Right ventricle myocardium inferior (tissue), 1 donor: ENCODE measurements around the gene MTCH1. TPM values are rescaled to one million over a fixed set of nuclear protein-coding genes. Genes with fewer than 3 reads are reported as not detected.
A peak's percentile ranks its signal among the peaks of the same experiment; 100 is the strongest.

Experiments used
- ATAC-seq: fragments of 200-7000 bp; cut with Tn5 transposase; one replicate; pipeline ENCODE4 v1.9.1; 2020; ENCODE audit warnings: mild to moderate bottlenecking, moderate library complexity
- DNase-seq: peaks from one replicate; pipeline ENCODE4 v3.0.0; 2021; ENCODE audit errors: missing footprints
- intact Hi-C: fragments of 100-400 bp; cut with DNase I; formaldehyde crosslinking; loops from one replicate; pipeline ENCODE4 v1.11.0; 2022
- long read RNA-seq: library from polyadenylated mRNA; unstranded; transcript quantifications from one replicate; pipeline ENCODE4 v2.0.0, GENCODE V29; 2021
- total RNA-seq: library from RNA; stranded (reverse); fragmentation: NEBNext Ultra II Directional; extraction: Animal tissue kit (Norgen Biotek cat#: 25700); gene quantifications from one replicate; pipeline ENCODE4 v1.2.1, GENCODE V29; 2021
- donor health status: DM: no; HTN: yes; CAD: no; lungs with severe emphysema.

The MTCH1 gene
- total RNA-seq = 220 TPM
- long read RNA-seq, transcript MTCH1-201 (12 exons, 2,006 nt) = minor isoform, 162 of 513 reads
- long read RNA-seq, transcript MTCH1-202 (12 exons, 2,057 nt) = major isoform, 261 of 513 reads
- long read RNA-seq, transcript MTCH1-204 (11 exons, 1,572 nt) = minor isoform, 5 of 513 reads
- long read RNA-seq, partial matches to known transcripts = 18 of 513 reads
- long read RNA-seq, other reads (novel, unspliced or antisense) = 67 of 513 reads

DNA sequence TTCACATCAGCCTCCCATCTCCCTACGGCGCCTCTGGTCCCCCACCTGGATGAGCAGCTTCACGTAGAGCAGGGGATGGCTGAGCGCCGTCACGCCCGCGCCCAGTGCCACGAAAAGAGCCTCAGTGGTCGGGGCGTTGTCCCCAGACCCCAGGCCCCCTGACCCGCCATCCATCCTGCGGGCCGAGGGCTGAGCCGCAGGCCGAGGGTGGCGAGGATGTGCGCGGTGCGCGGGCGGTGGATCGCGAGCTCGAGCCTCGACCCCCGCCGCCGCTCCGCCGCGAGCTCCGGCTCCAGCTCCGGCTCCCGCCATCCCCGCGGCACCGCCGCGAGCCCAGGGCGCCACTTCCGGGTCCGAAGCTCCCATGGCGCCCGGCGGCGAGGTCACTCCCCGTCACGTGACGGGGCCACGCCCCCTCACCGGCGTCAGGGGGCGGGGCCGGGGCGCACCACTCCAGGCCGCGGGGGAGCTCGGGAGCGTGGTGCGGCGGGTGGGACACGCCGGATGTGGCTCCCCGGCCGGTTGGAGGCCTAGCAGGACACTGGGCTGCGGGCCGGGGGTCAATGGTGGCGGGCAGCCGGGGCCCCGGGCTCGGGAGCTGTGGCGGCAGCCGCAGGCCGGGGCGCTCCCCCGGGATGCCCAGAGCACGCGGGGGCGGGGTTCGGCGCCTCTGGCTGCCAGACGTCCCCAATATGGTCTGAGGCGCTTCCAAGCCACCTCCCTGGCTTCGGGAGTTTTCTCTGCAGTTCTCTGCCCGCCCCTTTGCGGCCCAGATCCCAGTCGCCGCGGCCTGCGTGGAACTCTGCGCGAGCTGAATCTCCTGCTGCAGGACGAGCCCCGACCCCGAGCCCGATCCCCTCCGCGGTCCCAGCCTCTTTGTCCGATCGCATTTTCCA lies at the start of gene MTCH1:
TSS of gene MTCH1 (minus strand) at position 389 of the 896 bp plus-strand sequence. CDS start at position 366, 23 bp downstream.
- DNase-seq (peak; percentile 94), ATAC-seq (peak; percentile 96)
- intact Hi-C loops = loop anchor here (2.0 kb wide), 1 partner anchor 33 kb away; no protein-coding TSS in a partner anchor

GRCh38 chr6:37033819-37034795 lies 48.1 kb upstream of the MTCH1 start:
- DNase-seq = no peak
- intact Hi-C loops = no loop called here
- ATAC-seq = no peak

DNA sequence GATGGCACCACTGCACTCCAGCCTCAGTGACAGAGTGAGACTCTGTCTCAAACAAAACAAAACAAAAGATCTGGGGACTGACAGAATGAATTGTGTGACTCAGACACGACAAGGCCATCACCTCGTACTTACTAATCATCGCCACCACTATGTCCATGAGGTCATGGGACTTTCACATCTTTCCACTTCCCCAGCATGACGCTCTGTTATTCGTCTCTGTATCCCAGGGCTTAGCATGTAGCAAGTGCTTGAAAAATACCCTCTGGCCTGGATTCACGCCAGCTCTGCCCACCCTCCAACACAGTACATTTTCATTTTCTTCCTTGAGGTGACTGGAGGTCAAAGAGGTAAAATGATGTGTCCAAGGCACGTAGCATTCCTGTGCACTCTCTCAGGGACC lies 47.3 kb upstream of the MTCH1 start:
- ATAC-seq (no peak), DNase-seq (no peak)
- intact Hi-C loops = no loop called here

- ATAC-seq (no peak), DNase-seq (no peak)
- intact Hi-C loops = no loop called here
These were observed 46.2 kb upstream of the MTCH1 start for GRCh38 chr6:37032239-37032638.

DNA sequence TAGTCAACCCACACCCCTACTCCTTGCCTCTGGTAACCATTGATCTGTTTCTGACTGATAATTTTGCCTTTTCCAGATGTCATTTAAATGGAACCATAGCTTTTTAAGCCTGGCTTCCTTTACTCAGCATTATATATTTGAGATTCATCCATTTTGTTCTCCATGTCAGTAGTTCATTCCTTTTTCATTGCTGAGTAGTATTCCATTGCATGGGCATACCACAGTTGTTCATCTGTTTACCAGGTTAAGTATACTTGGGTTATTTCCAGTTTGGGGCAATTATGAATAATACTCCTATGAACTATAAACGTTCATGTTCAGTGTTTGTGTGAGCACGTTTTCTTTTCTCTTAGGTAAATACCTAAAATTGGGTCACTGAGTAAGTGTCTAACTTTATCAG lies 44.6 kb upstream of the MTCH1 start:
- intact Hi-C loops = no loop called here
- no peak for DNase-seq
- ATAC-seq = no peak

DNA sequence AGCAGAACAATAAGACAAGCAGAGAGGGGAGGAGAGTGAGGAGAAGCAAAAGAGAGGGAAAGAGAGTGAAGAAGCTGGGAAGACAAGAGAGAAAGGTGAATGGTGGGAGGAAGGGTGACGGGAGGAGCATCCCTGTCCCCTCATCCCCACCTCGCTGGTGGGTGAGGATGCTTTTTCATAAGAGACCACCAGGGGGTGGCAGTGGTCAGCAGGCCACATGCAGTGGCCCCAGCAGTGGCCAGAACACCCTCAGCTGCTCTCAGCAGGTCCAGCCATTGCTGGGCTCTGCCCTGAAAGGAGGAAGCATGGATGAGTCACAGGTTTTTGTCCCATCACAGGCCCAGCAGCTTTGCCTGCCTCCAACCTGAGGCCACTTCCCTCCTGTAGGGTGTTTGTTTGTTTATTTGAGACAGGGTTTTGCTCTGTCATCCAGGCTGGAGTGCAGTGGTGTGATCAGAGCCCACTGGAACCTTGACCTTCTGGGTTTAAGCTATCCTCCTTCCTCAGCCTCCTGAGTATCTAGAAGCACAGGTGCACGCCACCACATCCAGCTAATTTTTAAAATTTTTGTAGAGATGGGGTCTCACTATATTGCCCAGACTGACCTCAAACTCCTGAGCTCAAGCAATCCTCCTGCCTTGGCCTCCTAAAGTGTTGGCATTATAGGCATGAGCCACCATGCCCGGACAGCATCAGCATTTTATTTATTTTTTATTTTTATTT lies 43.4 kb upstream of the MTCH1 start:
- intact Hi-C loops = loop anchor here (1.0 to 2.0 kb wide), 2 partner anchors 143 to 181 kb away; no protein-coding TSS in a partner anchor
- DNase-seq (peak; percentile 93), ATAC-seq (peak; percentile 92)

DNA sequence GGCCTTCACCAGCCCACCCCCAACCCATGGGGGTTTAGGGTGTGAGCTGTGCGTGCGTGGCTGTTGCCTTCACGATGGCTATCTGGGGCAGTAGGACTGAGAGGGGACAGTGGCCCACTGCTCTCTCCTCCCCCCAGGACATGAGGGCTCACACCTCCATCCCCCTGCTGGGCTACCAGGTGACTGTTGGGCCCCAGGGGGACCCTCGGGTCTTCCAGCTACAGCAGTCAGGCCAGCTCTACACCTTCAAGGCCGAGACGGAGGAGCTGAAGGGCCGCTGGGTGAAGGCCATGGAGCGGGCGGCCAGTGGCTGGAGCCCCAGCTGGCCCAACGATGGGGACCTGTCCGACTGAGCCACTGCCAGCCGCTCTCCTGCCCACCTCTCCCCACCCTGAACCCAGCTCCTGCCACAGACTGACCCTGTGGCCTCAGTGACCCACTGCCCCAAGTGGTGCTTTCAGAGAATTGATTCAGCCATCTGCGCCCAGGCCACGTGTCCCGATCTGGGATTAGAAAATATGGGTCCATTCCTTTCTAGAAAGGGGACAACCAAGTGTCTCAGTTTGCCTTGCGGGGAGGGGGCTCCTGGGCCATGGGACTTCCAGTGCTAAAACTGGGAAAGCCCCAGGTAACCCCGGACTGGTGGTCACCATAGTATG lies 41.9 kb upstream of the MTCH1 start:
- DNase-seq (no peak), ATAC-seq (no peak)
- intact Hi-C loops = loop anchor here (2.0 kb wide), 1 partner anchor 145 kb away; no protein-coding TSS in a partner anchor

GRCh38 chr6:37027036-37027720 lies 41.2 kb upstream of the MTCH1 start:
- no peak for ATAC-seq
- intact Hi-C loops = no loop called here
- DNase-seq = no peak

GRCh38 chr6:37025621-37026466 lies 39.8 kb upstream of the MTCH1 start:
- intact Hi-C loops = no loop called here
- ATAC-seq (no peak), DNase-seq (no peak)

GRCh38 chr6:37024656-37025337 lies 38.8 kb upstream of the MTCH1 start:
- intact Hi-C loops = no loop called here
- no peak for DNase-seq

GRCh38 chr6:37022135-37022863 lies 36.3 kb upstream of the MTCH1 start:
- ATAC-seq = no peak
- DNase-seq = no peak
- intact Hi-C loops = no loop called here

More at GRCh38 chr6:37024656-37025337, 38.8 kb upstream of the MTCH1 start:
- ATAC-seq = no peak

DNA sequence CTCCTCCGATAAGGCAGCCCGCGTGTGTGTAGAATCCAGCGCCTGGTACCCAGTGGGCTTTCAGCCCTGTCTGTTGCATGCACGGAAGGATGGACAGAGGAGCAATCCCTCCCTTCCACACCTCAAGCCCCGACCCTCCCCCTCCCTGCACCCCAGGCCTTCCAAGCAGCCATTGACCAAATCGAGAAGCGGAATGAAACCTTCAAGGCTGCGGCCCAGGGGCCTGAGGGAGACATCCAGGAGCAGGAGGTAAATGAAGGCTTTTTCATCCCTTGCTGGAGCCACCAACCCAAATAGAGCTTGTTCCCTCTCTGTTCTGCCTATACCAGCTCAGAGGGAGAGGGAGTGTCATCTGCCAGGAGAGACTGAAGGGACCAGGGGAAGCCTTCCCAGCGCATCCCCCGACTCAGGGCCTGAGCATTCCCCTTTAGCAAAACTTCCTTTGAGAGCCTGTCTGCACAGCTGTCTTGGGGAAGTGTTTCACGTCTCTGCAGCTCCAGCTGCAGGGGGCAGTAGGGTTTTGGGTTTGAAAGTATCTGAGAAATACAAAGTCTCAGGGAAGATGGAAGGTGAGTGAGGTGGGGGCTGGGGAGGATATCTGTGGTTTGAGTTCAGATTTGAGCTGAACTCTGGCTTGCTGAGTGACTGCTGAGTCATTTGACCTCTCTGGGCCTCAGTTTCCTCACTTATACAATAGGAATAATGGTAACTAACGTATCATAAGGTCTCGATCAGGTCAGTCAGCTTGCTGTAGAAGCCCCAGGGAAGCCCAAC lies 35.5 kb upstream of the MTCH1 start:
- DNase-seq = no peak
- intact Hi-C loops = no loop called here
- no peak for ATAC-seq

DNA sequence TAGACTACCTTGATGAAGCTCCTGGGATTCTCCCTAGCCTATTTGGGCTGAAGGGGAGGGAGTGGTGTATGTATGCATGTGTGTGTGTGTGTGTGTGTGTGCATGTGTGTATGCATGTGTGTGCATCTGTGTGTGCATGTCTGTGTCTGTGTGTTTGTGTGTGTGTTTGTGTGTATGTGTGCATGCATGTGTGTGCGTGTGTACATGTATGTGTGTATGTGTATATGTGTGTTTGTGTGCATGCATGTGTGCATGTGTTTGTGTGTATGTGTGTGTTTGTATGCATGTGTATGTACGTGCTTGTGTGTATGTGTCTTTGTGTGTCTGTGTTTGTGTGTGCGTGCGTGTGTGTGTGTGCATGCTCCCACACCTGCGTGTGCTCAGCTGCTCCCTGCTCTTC lies 34.8 kb upstream of the MTCH1 start:
- intact Hi-C loops = no loop called here
- ATAC-seq (no peak), DNase-seq (no peak)

GRCh38 chr6:37020381-37020780 lies 34.4 kb upstream of the MTCH1 start:
- intact Hi-C loops = no loop called here
- ATAC-seq (no peak), DNase-seq (no peak)
